ENCODE data around the gene KLHL2.
A peak's percentile ranks its signal among the peaks of the same experiment; 100 is the strongest.
"Not testable (repeated sequence)": the region's sequence is repeated elsewhere in the genome, so short reads cannot be mapped to it uniquely, and the experiment has no call there.

The KLHL2 gene

GRCh38 chr4:165331823-165332222 lies 124.5 kb downstream of the KLHL2 start:
- DNase-seq, result no peak

GRCh38 chr4:165332502-165332901 lies 125.1 kb downstream of the KLHL2 start:
- DNase-seq, result no peak

- DNase-seq, result no peak
Measured at GRCh38 chr4:165335163-165335703, 127.9 kb downstream of the KLHL2 start.

GRCh38 chr4:165336743-165337142 lies 129.4 kb downstream of the KLHL2 start:
- DNase-seq, result no peak

GRCh38 chr4:165342340-165342739 lies 135.0 kb downstream of the KLHL2 start:
- DNase-seq, result not testable (repeated sequence)

- no peak for DNase-seq
Measured at GRCh38 chr4:165343353-165344191, 136.2 kb downstream of the KLHL2 start.

- no peak for DNase-seq
Measured at GRCh38 chr4:165345666-165346417, 138.5 kb downstream of the KLHL2 start.

- no peak for DNase-seq
Measured at GRCh38 chr4:165347647-165348569, 140.5 kb downstream of the KLHL2 start.

GRCh38 chr4:165351359-165352130 lies 144.2 kb downstream of the KLHL2 start:
- no peak for DNase-seq

GRCh38 chr4:165355900-165356300 lies 148.5 kb downstream of the KLHL2 start:
- DNase-seq, result peak; percentile 73

- no peak for DNase-seq
Measured at GRCh38 chr4:165359506-165359905, 152.1 kb downstream of the KLHL2 start.

GRCh38 chr4:165360041-165360695 lies 152.8 kb downstream of the KLHL2 start:
- DNase-seq, result no peak

GRCh38 chr4:165360985-165361670 lies 153.8 kb downstream of the KLHL2 start:
- no peak for DNase-seq

GRCh38 chr4:165361810-165362209 lies 154.4 kb downstream of the KLHL2 start:
- no peak for DNase-seq

GRCh38 chr4:165364452-165365080 lies 157.2 kb downstream of the KLHL2 start:
- DNase-seq, result peak; percentile 91

- DNase-seq, result no peak
Measured at GRCh38 chr4:165367040-165367439, 159.7 kb downstream of the KLHL2 start.

GRCh38 chr4:165368114-165368513 lies 160.8 kb downstream of the KLHL2 start:
- no peak for DNase-seq

- DNase-seq, result no peak
Measured at GRCh38 chr4:165368567-165368966, 161.2 kb downstream of the KLHL2 start.

GRCh38 chr4:165369522-165369921 lies 162.2 kb downstream of the KLHL2 start:
- no peak for DNase-seq

- DNase-seq, result no peak
Measured at GRCh38 chr4:165370530-165370929, 163.2 kb downstream of the KLHL2 start.
